Mucosa of descending colon (tissue), 3 donors: ENCODE results near the gene LOXL1. TPM values are rescaled to one million over a fixed set of nuclear protein-coding genes. Genes with fewer than 3 reads are reported as not detected.

ENCODE experiments used
- ATAC-seq: fragments of 200-7000 bp; cut with Tn5 transposase; one replicate; pipeline ENCODE4 v1.9.1; 2020; ENCODE audit warnings: mild to moderate bottlenecking, moderate library complexity
- DNase-seq, 3 donors: peaks; one replicate each; pipeline ENCODE4 v3.0.0-alpha.2; 2020
- H3K36me3 ChIP-seq: fragments of 200-600 bp; one replicate; pipeline ENCODE4 v1.8.0; 2021; ENCODE audit warnings: low read depth, mild to moderate bottlenecking
- H3K4me1 ChIP-seq: fragments of 200-600 bp; one replicate; pipeline ENCODE4 v1.8.0; 2021; ENCODE audit warnings: low read depth, mild to moderate bottlenecking
- H3K4me3 ChIP-seq: fragments of 200-600 bp; one replicate; pipeline ENCODE4 v1.8.0; 2021; ENCODE audit warnings: mild to moderate bottlenecking
- H3K9me3 ChIP-seq: fragments of 200-600 bp; one replicate; pipeline ENCODE4 v1.8.0; 2021; ENCODE audit warnings: mild to moderate bottlenecking
- intact Hi-C, 2 donors: fragments of 100-400 bp; cut with DNase I in 1 of 2; cut with micrococcal nuclease in 1 of 2; formaldehyde crosslinking; loops; one replicate each; pipeline versions ENCODE4 v1.11.0 to v1.11.1; 2022; cut with DNase I, micrococcal nuclease
- total RNA-seq, 3 donors: library from RNA; stranded (reverse); fragmentation: NEBNext Ultra II Directional in 2 of 3; extraction: Animal tissue kit (Norgen Biotek cat#: 25700) in 2 of 3; gene quantifications; one replicate each; pipeline versions ENCODE4 v1.2.1 to v1.2.4, GENCODE V29; 2021 to 2023
- TF ChIP-seq, protein P1 (sequence below): fragments of 200-600 bp; IDR thresholded peaks from one replicate; pipeline ENCODE4 v1.8.0; 2022; ENCODE audit warnings: antibody characterized with exemption, mild to moderate bottlenecking
- donor health status: DM: no; HTN: no; CAD: no; lungs with moderate emphysema.
- donor health status: DM: no; HTN: no; CAD: no.
- donor health status: DM: no; HTN: yes; CAD: no.

LOXL1 gene
- total RNA-seq, 3 donors from 2014 or later, result 0.87 to 7.9 (median 5.1) TPM

- no peak overlapping the region for H3K4me3 ChIP-seq
- H3K36me3 ChIP-seq, result no peaks in the 10 kb centered on the region
- intact Hi-C loops, result no loop called here
- H3K4me1 ChIP-seq, result peaks cover 15% of the 10 kb centered on the region
- ATAC-seq (no peak), DNase-seq (no peak)
- TF ChIP-seq, protein P1, sequence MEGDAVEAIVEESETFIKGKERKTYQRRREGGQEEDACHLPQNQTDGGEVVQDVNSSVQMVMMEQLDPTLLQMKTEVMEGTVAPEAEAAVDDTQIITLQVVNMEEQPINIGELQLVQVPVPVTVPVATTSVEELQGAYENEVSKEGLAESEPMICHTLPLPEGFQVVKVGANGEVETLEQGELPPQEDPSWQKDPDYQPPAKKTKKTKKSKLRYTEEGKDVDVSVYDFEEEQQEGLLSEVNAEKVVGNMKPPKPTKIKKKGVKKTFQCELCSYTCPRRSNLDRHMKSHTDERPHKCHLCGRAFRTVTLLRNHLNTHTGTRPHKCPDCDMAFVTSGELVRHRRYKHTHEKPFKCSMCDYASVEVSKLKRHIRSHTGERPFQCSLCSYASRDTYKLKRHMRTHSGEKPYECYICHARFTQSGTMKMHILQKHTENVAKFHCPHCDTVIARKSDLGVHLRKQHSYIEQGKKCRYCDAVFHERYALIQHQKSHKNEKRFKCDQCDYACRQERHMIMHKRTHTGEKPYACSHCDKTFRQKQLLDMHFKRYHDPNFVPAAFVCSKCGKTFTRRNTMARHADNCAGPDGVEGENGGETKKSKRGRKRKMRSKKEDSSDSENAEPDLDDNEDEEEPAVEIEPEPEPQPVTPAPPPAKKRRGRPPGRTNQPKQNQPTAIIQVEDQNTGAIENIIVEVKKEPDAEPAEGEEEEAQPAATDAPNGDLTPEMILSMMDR, result no peak
- no peaks in the 10 kb centered on the region for H3K9me3 ChIP-seq
These were observed 22.1 kb downstream of the LOXL1 start for GRCh38 chr15:73948396-73948795.

DNA sequence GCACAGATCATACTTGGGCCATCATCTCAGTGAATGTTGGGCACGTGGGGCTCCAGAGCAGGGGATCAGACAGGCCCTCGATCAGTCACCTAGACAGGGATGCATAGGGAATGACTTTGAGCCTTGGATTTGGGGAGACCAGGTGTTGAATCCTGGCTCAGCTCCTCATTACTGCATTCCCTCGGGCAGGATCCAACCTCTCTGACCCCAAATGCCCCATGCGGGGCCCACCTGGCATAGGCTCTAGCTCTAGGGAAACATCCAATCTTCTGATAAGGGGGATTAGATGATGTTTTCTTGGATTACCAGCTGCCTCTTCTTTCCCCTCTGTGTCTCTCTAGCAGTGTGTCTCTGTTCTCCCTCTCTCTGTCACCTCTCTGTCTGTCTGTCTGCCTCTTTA lies 22.7 kb downstream of the LOXL1 start:
- intact Hi-C loops, result no loop called here
- DNase-seq (no peak), ATAC-seq (no peak)
- Histone ChIP-seq H3K36me3 (no peaks in the 10 kb centered on the region), H3K9me3 (no peaks in the 10 kb centered on the region), H3K4me1 (peaks cover 15% of the 10 kb centered on the region), H3K4me3 (no peak overlapping the region)
- TF ChIP-seq, protein P1, result no peak

DNA sequence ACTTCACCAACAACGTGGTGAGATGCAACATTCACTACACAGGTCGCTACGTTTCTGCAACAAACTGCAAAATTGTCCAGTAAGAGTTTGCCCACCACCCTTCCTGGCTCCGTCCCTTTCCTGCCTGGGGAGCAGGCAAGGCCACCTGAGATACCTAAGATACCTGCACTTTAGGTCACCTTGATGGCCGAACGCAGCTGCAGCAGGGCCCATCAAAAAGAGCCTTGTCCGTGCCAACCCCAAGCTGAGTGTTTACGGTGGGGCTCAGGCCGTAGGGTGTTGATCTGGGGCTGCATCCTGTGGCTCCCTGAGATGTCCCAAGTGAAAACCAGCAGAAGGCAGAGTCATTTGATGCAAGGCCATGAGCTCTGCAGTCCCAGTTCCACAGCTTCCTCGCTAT lies 23.2 kb downstream of the LOXL1 start:
- no peak for DNase-seq
- intact Hi-C loops, result no loop called here
- Histone ChIP-seq H3K4me3 (no peak overlapping the region), H3K4me1 (peaks cover 15% of the 10 kb centered on the region), H3K36me3 (no peaks in the 10 kb centered on the region), H3K9me3 (no peaks in the 10 kb centered on the region)
- ATAC-seq, result no peak
- TF ChIP-seq, protein P1, result no peak

DNA sequence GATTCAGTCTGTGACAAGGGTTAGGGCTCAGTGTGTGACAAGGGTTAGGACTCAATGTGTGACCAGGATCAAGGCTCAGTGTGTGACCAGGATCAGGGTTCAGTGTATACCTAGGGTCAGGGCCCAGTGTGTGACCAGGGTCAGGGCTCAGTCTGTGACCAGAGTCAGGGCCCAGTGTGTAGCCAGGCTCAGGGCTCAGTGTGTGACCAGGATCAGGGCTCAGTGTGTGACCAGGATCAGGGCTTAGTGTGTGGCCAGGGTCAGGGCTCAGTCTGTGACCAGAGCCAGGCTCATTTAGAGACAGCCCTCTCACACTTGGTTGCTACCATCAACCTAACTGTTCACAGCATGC lies 24.2 kb downstream of the LOXL1 start:
- Histone ChIP-seq H3K36me3 (no peaks in the 10 kb centered on the region), H3K4me1 (peaks cover 15% of the 10 kb centered on the region), H3K9me3 (no peaks in the 10 kb centered on the region), H3K4me3 (no peak overlapping the region)
- no peak for ATAC-seq
- DNase-seq, result no peak
- intact Hi-C loops, result no loop called here
- TF ChIP-seq, protein P1, result no peak

- Histone ChIP-seq H3K9me3 (no peaks in the 10 kb centered on the region), H3K4me3 (no peak overlapping the region), H3K36me3 (no peaks in the 10 kb centered on the region), H3K4me1 (peaks cover 15% of the 10 kb centered on the region)
- intact Hi-C loops, result no loop called here
- DNase-seq (peak; percentile 82 to 86 (median 85)), ATAC-seq (peak; percentile 86)
- TF ChIP-seq, protein P1, result peak; percentile 41
These were observed 24.7 kb downstream of the LOXL1 start for GRCh38 chr15:73950831-73951561.
